HG03108 (cell line): ENCODE measurements around the gene INVS.
"Not testable (repeated sequence)": the region's sequence is repeated elsewhere in the genome, so short reads cannot be mapped to it uniquely, and the experiment has no call there.

ENCODE experiments used
- ATAC-seq: cut with Tn5 transposase; IDR thresholded peaks from one replicate; pipeline ENCODE4 v1.9.1; 2021; ENCODE audit warnings: moderate library complexity; ENCODE audit not compliant: unreplicated experiment

Gene INVS

GRCh38 chr9:100190339-100190738 is 91.3 kb downstream of the INVS start:
- ATAC-seq: no peak

GRCh38 chr9:100191264-100191663 is 92.2 kb downstream of the INVS start:
- ATAC-seq: no peak

DNA sequence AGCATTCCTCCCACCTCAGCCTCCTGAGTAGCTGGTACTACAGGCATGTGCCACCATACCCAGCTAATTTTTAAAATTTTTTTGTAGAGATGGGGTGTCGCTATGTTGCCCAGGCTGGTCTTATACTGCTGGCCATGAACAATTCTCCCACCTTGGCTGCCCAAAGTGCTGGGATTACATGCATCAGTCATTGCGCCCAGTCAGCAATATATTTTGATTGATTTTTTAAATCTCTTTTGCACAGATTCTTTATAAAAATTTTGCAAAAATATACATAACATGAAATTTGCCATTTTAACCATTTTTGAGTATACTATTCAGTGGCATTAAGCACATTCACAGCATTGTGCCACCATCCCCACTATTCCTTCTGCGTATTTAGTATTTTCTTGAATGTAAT is 94.0 kb downstream of the INVS start:
- ATAC-seq: no peak

DNA sequence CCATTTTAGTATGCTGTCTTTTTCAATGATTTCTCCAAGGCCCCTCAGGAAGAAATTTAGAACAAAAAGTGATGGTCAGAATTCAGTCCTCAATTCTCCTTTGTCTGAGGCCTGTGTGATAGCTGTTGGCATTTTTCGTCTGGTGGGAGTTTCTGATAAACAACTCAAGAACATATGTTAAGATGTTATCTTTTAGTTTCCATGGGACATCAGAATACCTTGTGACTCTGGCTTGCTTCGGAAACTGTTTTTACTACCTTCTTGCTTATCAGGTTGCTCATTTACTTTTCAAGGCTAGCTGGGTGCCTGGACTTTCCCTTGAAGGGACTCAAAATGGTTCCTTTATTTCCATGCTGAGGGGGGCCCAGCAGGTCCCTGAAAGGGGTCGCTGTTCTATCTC is 97.2 kb downstream of the INVS start:
- no peak for ATAC-seq

GRCh38 chr9:100196828-100197227 is 97.8 kb downstream of the INVS start:
- no peak for ATAC-seq

GRCh38 chr9:100197553-100197952 is 98.5 kb downstream of the INVS start:
- ATAC-seq: no peak

DNA sequence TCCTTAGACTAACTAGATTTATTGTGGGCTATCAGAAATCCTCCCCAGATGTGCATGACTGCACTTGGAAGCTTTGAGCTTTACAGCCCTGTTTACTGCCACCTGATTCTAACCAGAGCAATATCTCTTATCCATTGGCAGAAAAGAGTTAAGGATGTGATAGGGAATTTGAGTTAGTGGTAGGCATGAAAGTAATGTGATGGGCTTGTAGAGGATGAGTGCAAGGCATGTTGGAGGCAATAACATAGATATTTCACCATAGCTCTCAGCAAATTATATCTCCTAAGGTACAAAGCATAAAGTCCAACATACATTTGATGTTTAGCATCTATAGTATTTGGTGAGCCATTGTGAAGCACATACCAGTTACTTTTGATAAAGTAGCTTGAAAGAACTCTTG is 103.8 kb downstream of the INVS start:
- no peak for ATAC-seq

DNA sequence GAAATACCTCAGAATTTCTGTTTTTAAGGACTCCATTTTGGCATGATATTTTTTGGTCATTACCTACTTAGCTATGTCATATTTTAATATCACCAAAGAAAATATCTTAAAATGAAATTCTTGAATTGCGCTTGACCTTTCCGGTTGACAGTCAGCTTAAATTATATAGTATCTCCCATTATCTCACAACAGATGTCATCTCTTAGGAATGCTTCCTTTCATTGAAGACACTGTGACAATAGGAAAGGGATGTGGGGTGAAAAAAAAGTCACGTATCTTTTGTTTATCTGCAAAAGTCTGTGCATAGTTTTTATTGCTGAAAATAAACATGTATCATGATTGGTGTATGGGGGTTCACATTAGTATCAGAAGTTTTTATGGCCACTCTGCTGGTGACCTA is 105.8 kb downstream of the INVS start:
- no peak for ATAC-seq

GRCh38 chr9:100206899-100207298 is 107.9 kb downstream of the INVS start:
- no peak for ATAC-seq

DNA sequence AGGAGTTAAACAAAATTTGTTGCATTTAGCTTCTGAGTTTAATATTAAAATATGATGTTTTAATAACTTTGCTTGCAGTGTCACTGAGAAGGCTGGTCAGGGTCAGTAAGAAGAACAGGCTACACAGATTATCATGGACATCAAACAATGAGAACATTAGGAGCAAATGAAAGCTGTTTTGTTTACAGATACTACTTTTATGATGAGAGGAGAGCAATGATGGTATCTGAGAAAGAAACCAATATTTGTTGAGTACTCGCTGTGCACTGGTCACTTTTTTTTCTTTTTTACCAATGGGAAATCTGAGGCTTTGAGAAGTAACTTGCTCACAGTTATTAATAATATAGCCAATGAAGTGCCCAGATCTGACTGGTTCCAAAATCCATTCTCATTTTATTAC is 109.6 kb downstream of the INVS start:
- no peak for ATAC-seq

- no peak for ATAC-seq
These were observed 112.4 kb downstream of the INVS start for GRCh38 chr9:100211476-100211875.

GRCh38 chr9:100213730-100214477 is 114.9 kb downstream of the INVS start:
- ATAC-seq: no peak

DNA sequence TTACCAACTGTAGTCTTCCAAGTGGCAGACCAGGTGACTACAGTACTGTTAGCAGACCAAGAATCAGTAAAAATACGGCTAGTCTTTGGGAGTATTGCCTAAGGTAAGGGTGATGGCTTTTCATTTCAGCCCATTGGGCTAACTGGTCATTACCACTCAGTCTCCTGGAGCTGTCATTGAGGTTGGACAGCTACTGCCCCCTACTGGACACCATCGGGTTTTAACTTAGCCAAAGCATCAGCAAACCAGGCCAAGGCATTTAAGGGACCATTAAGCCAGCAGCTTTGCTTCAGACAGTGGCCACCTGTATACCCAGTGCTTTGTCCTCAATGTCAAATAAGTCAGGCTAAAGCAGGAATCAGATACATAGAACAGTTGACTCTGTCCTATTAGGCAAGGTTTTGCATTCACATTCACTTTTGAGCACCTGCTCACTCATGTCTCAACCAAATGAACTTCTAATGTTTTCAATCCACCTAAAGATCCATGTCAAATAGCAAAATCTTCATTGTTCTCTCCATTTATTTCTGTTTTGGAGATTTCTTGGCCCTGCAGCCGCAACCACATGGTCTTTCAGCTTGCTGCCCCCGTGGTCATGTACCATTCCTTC is 117.2 kb downstream of the INVS start:
- no peak for ATAC-seq

GRCh38 chr9:100217536-100217935 is 118.5 kb downstream of the INVS start:
- ATAC-seq: no peak

DNA sequence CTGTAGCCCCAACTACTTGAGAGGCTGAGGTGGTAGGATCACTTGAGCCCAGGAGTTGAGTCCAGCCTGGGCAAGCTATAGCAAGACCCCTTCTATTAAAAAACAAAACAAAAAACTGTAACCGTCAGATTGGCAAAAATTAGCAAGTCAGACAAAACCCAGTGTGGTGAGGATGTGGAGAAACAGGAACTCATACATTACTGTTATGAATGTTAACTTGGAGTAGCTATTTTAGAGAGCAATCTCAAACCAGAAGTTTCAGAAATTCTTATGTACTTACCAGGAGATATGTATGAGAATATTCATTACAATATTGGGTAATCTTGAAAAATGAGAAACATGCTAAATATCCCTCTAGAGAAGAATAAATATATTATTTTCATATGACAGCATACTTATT is 120.3 kb downstream of the INVS start:
- ATAC-seq: peak; percentile 76

- ATAC-seq: no peak
These were observed 121.9 kb downstream of the INVS start for GRCh38 chr9:100220936-100221335.

GRCh38 chr9:100221538-100221937 is 122.5 kb downstream of the INVS start:
- ATAC-seq: no peak

- ATAC-seq: no peak
These were observed 123.6 kb downstream of the INVS start for GRCh38 chr9:100222674-100223073.

DNA sequence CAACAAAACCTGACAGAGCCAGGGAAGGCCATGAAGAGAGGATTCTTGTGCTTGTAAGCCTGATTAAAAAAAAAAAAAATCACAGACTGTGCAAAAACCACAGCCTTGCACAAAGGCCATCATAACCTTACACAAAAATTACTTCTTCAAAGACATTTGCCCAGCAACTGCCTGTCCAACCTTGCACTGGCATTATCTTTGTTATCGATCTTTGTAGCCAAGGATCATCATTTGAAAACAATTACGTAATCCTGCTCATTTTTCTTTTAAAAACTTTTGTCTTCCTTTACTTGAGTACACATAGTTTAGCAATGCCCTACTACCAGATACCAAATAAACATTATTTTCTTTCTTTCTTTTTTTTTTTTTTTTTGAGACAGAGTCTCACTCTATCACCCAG is 128.6 kb downstream of the INVS start:
- no peak for ATAC-seq

GRCh38 chr9:100228352-100228869 is 129.4 kb downstream of the INVS start:
- no peak for ATAC-seq

- no peak for ATAC-seq
These were observed 130.1 kb downstream of the INVS start for GRCh38 chr9:100229136-100229535.

- ATAC-seq: no peak
These were observed 130.5 kb downstream of the INVS start for GRCh38 chr9:100229561-100229960.

DNA sequence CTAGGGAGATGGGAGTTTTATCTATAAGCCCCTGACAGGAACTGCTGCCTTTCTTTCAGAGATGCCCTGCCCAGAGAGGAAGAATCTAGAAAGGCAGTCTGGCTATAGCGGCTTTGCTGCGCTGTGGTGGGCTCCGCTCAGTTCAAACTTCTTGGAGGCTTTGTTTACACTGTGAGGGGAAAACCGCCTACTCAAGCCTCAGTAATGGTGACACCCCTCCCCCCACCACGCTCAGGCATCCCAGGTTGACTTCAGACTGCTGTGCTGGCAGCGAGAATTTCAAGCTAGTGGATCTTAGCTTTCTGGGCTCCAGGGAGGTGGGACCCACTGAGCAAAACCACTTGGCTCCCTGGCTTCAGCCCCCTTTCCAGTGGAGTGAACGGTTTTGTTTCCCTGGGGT is 137.9 kb downstream of the INVS start:
- not testable (repeated sequence) for ATAC-seq
